Activated naive CD8-positive, alpha-beta T cell treated with anti-CD3 and anti-CD28 coated beads, Interleukin-2, amount 50 U/mL, for 24 hours (primary cell): ENCODE data around the gene TRPC4.

Source experiments
- ATAC-seq: fragments of 150-1000 bp; cut with Tn5 transposase; one replicate; pipeline ENCODE4 v1.10.0; 2021
- DNase-seq: peaks from one replicate; pipeline ENCODE4 v3.0.0; 2021
- H3K27ac Mint-ChIP-seq: one replicate; pipeline ENCODE4 v1.8.0; 2021; ENCODE audit warnings: mild to moderate bottlenecking, mixed read lengths
- H3K27me3 Mint-ChIP-seq: one replicate; pipeline ENCODE4 v1.8.0; 2021; ENCODE audit warnings: mixed read lengths
- H3K36me3 Mint-ChIP-seq: one replicate; pipeline ENCODE4 v1.8.0; 2021; ENCODE audit warnings: low read depth, mixed read lengths
- H3K4me1 Mint-ChIP-seq: one replicate; pipeline ENCODE4 v1.8.0; 2021; ENCODE audit warnings: mixed read lengths
- H3K4me3 Mint-ChIP-seq: one replicate; pipeline ENCODE4 v1.8.0; 2021; ENCODE audit warnings: mild to moderate bottlenecking, moderate library complexity, mixed read lengths
- H3K9me3 Mint-ChIP-seq: one replicate; pipeline ENCODE4 v1.8.0; 2021; ENCODE audit warnings: mixed read lengths

TRPC4 gene

DNA sequence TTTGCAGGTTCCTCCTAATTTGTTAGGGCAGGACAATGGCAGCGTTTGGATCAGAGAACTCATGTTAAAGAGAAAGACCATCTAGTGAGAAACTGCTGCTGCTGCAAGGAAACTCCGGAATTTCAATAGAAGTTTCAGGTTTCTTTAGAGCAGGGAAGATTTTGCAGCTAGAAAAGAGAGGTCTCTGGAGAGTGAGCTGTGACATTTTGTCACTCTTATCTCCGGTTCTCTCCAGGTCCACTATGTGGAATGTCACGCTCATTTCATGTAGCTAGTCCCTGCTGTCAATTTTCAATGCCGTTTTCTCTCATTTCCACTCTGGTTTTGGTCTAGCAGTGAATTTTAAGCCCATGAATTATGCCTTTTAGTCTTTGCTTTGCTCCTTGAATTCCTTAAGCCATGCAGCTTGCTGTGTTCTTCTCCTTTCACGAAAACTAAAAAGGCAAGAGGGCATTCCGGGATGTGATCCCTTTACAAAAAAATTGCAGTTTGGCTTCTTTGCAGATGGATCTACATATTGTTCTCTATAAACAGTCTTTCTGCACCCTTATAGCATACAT lies 224.3 kb downstream of the TRPC4 start:
- DNase-seq (no peak), ATAC-seq (no peak)
- H3K27ac Mint-ChIP-seq: no peak overlapping the region
- H3K4me3 Mint-ChIP-seq: no peak overlapping the region
- peaks cover 3% of the 10 kb centered on the region for H3K9me3 Mint-ChIP-seq
- no peaks in the 10 kb centered on the region for H3K4me1 Mint-ChIP-seq
- no peaks in the 10 kb centered on the region for H3K36me3 Mint-ChIP-seq
- H3K27me3 Mint-ChIP-seq: no peaks in the 10 kb centered on the region

DNA sequence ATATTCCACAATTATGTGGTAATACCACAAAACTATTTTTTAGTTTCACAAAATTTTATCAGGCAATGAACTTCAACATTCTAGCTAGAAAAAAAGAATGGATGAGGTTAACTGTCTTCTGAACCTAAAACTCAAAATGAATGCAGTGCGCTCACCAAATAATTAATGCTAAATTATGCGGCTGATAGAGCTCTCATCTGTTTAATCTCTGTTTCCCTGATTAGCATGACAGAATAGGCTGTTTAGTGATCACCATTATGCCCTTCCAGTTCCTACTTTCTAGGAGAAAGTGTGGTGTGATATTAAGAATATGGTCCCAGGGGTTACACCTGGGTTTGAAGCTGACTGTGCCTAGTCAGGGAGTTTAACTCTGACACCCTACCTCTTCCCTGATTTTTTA lies 228.2 kb downstream of the TRPC4 start:
- H3K4me3 Mint-ChIP-seq: no peak overlapping the region
- H3K27ac Mint-ChIP-seq: no peak overlapping the region
- DNase-seq (no peak), ATAC-seq (no peak)
- H3K36me3 Mint-ChIP-seq: no peaks in the 10 kb centered on the region
- peaks cover 3% of the 10 kb centered on the region for H3K9me3 Mint-ChIP-seq
- H3K27me3 Mint-ChIP-seq: no peaks in the 10 kb centered on the region
- no peaks in the 10 kb centered on the region for H3K4me1 Mint-ChIP-seq

DNA sequence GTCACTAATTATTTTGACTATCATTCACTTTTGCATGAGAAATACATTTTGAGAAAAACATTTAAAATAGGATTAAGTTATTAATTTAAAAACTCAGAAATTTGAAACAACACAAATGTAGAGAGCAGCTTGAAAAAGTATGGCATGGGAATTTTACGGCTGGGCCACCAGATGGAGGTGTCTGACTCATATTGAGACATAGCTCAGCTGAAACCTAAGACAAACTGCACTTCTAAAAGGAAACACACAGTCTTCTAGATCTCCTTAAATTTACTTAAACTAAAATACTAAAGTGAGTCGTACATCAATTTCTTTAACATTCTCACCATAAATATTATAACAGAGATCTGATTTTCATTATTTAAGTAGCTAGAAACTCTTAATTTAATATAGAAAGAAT lies 229.1 kb downstream of the TRPC4 start:
- H3K27ac Mint-ChIP-seq: no peak overlapping the region
- no peak overlapping the region for H3K4me3 Mint-ChIP-seq
- no peaks in the 10 kb centered on the region for H3K27me3 Mint-ChIP-seq
- ATAC-seq (no peak), DNase-seq (no peak)
- no peaks in the 10 kb centered on the region for H3K4me1 Mint-ChIP-seq
- H3K9me3 Mint-ChIP-seq: peaks cover 3% of the 10 kb centered on the region
- no peaks in the 10 kb centered on the region for H3K36me3 Mint-ChIP-seq

DNA sequence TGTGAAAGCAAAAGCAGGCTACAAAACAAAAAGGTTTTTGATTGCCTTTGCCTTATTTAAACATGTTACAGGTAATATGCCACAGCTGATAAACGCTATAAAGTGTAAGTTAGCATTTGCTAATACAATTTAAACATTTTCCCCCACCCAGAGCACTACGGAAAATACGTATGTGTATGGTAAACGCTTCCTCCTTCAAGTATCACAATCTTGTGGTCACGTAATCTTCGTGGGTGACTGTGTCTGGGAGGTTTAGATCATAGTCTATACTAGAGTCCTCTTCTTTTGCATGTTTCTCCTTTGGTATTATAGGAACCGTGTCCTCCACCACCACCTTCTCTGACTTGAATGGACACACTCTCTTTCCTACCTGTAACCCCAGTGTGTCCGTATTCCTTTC lies 232.9 kb downstream of the TRPC4 start:
- Mint-ChIP-seq H3K27ac (no peak overlapping the region), H3K9me3 (no peaks in the 10 kb centered on the region), H3K4me1 (no peaks in the 10 kb centered on the region), H3K36me3 (no peaks in the 10 kb centered on the region), H3K4me3 (no peak overlapping the region), H3K27me3 (no peaks in the 10 kb centered on the region)
- ATAC-seq (no peak), DNase-seq (no peak)

GRCh38 chr13:37632294-37632693 lies 237.3 kb downstream of the TRPC4 start:
- no peak overlapping the region for H3K4me3 Mint-ChIP-seq
- H3K9me3 Mint-ChIP-seq: no peaks in the 10 kb centered on the region
- no peak overlapping the region for H3K27ac Mint-ChIP-seq
- no peaks in the 10 kb centered on the region for H3K4me1 Mint-ChIP-seq
- no peak for ATAC-seq
- H3K27me3 Mint-ChIP-seq: no peaks in the 10 kb centered on the region
- no peaks in the 10 kb centered on the region for H3K36me3 Mint-ChIP-seq
- no peak for DNase-seq

DNA sequence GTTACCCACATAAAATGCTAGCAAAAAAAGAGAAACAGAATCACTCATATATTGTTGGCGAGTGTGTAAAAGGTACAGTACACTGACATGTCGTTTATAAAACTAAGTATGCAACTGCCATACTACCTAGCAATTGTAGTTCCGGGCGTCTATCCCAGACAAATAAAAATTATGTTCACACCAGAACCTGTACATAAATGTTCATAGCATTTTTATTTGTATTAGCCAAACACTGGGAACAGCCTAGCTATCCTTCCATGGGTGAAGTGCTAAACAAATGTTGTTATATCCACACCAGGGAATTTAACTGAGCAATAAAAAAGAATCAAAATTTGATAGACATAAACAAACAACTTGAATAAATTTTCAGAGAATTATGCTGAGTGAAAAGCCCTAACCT lies 242.1 kb downstream of the TRPC4 start:
- H3K4me1 Mint-ChIP-seq: no peaks in the 10 kb centered on the region
- no peak overlapping the region for H3K4me3 Mint-ChIP-seq
- H3K9me3 Mint-ChIP-seq: no peaks in the 10 kb centered on the region
- ATAC-seq (no peak), DNase-seq (no peak)
- no peaks in the 10 kb centered on the region for H3K27me3 Mint-ChIP-seq
- no peak overlapping the region for H3K27ac Mint-ChIP-seq
- no peaks in the 10 kb centered on the region for H3K36me3 Mint-ChIP-seq

- DNase-seq (no peak), ATAC-seq (no peak)
- Mint-ChIP-seq H3K27ac (no peak overlapping the region), H3K4me3 (no peak overlapping the region), H3K9me3 (peaks cover 7% of the 10 kb centered on the region), H3K27me3 (no peaks in the 10 kb centered on the region), H3K36me3 (no peaks in the 10 kb centered on the region), H3K4me1 (no peaks in the 10 kb centered on the region)
Observed at GRCh38 chr13:37621811-37622361, 247.7 kb downstream of the TRPC4 start.

GRCh38 chr13:37618554-37618953 lies 251.0 kb downstream of the TRPC4 start:
- Mint-ChIP-seq H3K27me3 (no peaks in the 10 kb centered on the region), H3K27ac (no peak overlapping the region), H3K4me3 (no peak overlapping the region), H3K36me3 (no peaks in the 10 kb centered on the region), H3K4me1 (no peaks in the 10 kb centered on the region), H3K9me3 (peaks cover 7% of the 10 kb centered on the region)
- ATAC-seq (no peak), DNase-seq (no peak)

GRCh38 chr13:37617173-37617572 lies 252.4 kb downstream of the TRPC4 start:
- Mint-ChIP-seq H3K36me3 (no peaks in the 10 kb centered on the region), H3K4me3 (no peak overlapping the region), H3K27me3 (no peaks in the 10 kb centered on the region), H3K4me1 (no peaks in the 10 kb centered on the region), H3K9me3 (peaks cover 7% of the 10 kb centered on the region), H3K27ac (no peak overlapping the region)
- DNase-seq: no peak
- ATAC-seq: no peak

DNA sequence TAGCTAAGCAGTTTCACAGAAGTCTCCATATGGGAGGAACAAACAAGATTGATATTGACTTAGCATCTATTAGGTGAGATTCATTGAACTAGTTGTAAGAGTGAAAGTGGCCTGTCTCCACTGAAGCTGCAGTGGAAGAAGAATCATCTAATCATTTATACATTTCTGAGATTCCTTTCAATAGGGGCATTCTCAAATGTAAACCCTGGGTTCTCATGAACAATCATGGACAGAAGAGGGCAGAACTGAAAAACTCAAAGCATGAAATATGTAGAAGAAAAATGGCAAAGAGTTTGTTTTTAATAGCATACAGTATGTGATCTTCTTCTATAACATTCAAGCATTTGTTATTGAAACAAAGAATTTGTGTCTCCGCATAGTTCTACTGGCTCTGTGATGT lies 253.4 kb downstream of the TRPC4 start:
- Mint-ChIP-seq H3K27ac (no peak overlapping the region), H3K4me1 (no peaks in the 10 kb centered on the region)
- DNase-seq: no peak

DNA sequence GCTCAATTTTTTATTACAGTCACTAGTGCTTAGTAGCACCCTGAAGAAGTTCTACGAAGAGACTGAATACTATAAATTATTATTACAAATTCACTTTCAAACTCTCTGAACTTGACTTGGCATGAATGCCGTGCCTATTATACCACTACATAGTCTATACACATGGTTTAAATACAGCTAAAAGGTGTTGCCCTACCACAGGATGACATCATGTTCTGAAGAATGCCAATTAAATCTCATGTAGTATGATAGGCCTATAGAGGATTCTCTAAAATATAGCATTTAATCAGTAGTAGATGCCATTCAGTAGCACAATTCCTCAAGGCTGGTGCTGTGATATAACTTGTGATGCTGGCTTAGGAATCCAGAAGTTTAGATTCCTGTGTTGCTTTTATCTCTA lies 254.3 kb downstream of the TRPC4 start:
- DNase-seq (no peak), ATAC-seq (no peak)
- Mint-ChIP-seq H3K4me1 (no peaks in the 10 kb centered on the region), H3K27me3 (no peaks in the 10 kb centered on the region), H3K36me3 (no peaks in the 10 kb centered on the region), H3K4me3 (no peak overlapping the region), H3K27ac (no peak overlapping the region), H3K9me3 (no peaks in the 10 kb centered on the region)

More for the DNA sequence above, 253.4 kb downstream of the TRPC4 start:
- no peak for ATAC-seq
- H3K4me3 Mint-ChIP-seq: no peak overlapping the region
- H3K27me3 Mint-ChIP-seq: no peaks in the 10 kb centered on the region
- H3K36me3 Mint-ChIP-seq: no peaks in the 10 kb centered on the region
- H3K9me3 Mint-ChIP-seq: peaks cover 6% of the 10 kb centered on the region

DNA sequence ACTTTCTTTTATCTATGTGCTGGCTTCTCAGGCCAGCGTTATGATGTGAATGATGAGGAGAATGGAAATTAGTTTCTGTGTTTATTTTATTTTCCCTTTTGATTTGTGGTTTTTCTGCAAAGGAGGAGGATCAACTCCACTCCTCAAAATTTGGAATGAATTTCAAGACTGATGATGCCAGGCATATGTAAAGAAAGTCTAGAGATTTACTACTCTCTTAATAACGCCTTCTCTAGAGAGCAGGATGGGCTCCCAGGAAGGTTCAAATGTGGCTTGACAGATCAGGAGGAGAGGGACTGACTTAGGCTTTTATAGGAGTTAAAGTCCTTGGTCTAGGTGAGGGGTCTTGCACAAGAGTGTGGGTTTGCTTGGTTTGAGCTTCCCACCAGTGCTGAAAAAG lies 255.9 kb downstream of the TRPC4 start:
- H3K4me3 Mint-ChIP-seq: no peak overlapping the region
- no peak overlapping the region for H3K27ac Mint-ChIP-seq
- no peaks in the 10 kb centered on the region for H3K36me3 Mint-ChIP-seq
- no peaks in the 10 kb centered on the region for H3K27me3 Mint-ChIP-seq
- no peak for DNase-seq
- no peaks in the 10 kb centered on the region for H3K9me3 Mint-ChIP-seq
- H3K4me1 Mint-ChIP-seq: no peaks in the 10 kb centered on the region
- ATAC-seq: no peak

DNA sequence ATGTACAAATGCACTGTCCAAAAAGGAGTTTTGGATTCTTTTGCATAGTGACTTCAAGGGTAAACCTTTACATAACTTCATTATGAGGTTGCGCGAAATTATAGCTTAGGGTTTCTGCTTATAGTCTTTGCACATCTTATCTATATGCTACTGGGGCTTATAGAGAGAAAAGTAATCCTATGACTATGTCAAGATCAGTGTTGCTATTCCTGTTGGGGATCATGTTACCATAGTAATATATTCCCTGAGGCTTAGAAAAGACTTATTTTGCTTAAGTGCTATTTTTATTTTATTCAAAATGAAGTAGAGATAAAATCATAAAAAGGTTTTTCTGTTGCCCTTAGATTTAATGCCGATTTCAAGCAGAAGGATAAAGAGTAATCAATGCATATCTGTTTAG lies 256.3 kb downstream of the TRPC4 start:
- Mint-ChIP-seq H3K27ac (no peak overlapping the region), H3K9me3 (no peaks in the 10 kb centered on the region), H3K27me3 (no peaks in the 10 kb centered on the region), H3K4me1 (no peaks in the 10 kb centered on the region), H3K4me3 (no peak overlapping the region), H3K36me3 (no peaks in the 10 kb centered on the region)
- ATAC-seq: no peak
- DNase-seq: no peak

DNA sequence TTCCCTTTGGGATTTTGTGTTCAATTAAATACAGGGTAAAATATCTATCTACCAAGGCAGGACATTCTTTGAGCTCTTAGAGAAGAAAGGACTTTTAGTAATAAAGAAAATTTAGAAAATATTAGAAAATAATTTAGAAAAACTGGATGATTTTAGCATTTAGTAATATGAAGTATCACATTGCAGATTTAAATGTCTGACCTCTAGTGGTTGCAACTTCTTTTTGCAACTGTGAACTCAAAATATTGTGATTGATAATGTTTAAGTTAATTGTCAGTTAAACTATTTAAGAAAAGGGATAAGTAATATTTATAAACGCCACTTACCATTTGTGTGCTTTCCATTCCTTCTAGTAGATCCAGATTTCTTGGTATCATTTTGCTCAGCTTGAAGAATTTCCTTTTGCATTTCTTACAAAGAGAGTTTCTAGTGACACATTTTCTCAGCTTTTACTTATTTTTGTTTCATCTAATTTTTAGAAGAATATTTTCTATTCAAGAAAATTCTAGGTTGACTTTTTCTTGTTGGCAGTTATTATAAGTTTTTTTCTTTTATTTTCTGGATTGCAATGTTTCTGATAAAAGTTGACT lies 260.7 kb downstream of the TRPC4 start:
- ATAC-seq (no peak), DNase-seq (no peak)
- no peaks in the 10 kb centered on the region for H3K27me3 Mint-ChIP-seq
- H3K4me1 Mint-ChIP-seq: no peaks in the 10 kb centered on the region
- no peak overlapping the region for H3K27ac Mint-ChIP-seq
- H3K4me3 Mint-ChIP-seq: no peak overlapping the region
- H3K36me3 Mint-ChIP-seq: no peaks in the 10 kb centered on the region
- peaks cover 5% of the 10 kb centered on the region for H3K9me3 Mint-ChIP-seq

DNA sequence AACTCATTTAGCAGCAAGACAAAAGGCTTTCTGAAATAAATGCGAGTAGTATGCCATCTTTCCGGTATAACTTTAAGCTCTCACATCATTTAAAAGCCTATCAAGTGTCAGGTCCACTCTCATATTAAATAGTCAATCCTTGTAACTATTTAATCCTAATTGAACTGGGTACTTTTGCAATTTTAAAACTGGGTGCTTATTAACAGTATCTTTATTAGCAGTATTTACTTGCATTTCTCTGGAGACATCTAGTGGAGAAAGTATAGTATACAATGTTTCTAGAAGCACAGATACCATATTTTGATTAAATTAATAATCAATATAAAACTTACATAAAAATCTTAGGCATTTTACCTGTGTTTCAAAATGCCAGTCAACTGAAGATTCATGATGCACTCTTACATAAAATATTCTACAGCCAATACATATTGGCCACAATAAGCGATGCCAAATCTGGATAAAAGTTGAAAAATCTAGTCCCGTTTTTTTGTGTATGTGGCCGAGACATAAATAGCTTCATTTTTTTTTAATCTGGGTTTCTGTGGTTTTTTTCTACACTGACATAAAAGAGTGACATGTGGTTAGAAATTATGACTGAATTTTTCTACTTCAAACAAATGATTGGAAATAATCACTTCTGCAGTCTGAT lies 266.7 kb downstream of the TRPC4 start:
- DNase-seq: no peak
- Mint-ChIP-seq H3K4me1 (no peaks in the 10 kb centered on the region), H3K27ac (no peak overlapping the region), H3K4me3 (no peak overlapping the region), H3K36me3 (no peaks in the 10 kb centered on the region), H3K27me3 (no peaks in the 10 kb centered on the region), H3K9me3 (peaks cover 5% of the 10 kb centered on the region)
- no peak for ATAC-seq
